Body of pancreas (tissue), 4 donors: ENCODE results near the gene RAB17.

Experiments used
- POLR2A ChIP-seq, 3 donors: fragments of 450-650 bp; IDR thresholded peaks; one replicate each; pipeline ENCODE4 v1.6.1; 2016; ENCODE audit warnings: antibody characterized with exemption in 3 of 3, mild to moderate bottlenecking in 2 of 3
- TF ChIP-seq, protein P1 (sequence below), 7 experiments: fragments of 450-650 bp in 4 of 7; fragments of 200-600 bp in 3 of 7; sonication (generic) in 3 of 7; IDR thresholded peaks; one replicate each; pipeline ENCODE4 v1.5.1; 2016 to 2019; ENCODE audit warnings: antibody characterized with exemption in 7 of 7

DNA sequence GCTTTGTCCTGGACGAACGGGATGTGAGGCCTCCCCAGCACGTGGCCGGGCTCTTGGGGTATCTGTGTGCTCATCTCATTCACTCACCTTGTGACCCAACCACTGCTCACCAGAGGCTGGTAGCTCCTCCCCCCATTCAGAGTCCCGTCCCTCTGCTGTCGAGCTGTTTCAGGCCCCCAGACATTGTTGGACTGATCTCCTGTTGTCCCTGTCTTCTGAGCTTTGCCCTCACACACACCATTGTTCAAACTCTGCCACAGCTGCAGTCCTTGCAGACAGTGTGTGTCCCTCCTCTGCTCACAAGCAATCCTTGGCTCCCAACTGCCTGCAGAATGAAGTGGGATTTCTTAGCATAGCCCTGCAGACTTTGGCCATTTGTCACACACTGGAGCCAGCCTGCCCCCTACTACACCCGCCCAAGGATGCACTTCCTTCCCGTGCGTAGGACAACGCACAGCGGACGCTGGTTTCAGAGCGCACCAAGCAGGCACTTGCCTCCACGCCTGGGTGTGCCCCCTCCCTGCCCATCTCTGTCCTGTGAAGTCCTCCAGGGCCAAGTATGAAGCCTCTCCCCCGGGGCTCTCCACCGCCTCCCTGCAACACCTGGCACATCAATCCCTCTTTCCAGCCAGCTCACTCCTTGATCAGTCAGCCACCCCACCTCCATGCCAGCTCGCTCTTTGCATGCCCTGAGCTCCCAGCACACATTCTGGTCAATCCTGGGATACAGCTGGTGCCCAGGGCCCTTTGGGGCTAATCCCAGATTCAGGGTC lies 40.7 kb downstream of the RAB17 start:
- TF ChIP-seq, protein P1, sequence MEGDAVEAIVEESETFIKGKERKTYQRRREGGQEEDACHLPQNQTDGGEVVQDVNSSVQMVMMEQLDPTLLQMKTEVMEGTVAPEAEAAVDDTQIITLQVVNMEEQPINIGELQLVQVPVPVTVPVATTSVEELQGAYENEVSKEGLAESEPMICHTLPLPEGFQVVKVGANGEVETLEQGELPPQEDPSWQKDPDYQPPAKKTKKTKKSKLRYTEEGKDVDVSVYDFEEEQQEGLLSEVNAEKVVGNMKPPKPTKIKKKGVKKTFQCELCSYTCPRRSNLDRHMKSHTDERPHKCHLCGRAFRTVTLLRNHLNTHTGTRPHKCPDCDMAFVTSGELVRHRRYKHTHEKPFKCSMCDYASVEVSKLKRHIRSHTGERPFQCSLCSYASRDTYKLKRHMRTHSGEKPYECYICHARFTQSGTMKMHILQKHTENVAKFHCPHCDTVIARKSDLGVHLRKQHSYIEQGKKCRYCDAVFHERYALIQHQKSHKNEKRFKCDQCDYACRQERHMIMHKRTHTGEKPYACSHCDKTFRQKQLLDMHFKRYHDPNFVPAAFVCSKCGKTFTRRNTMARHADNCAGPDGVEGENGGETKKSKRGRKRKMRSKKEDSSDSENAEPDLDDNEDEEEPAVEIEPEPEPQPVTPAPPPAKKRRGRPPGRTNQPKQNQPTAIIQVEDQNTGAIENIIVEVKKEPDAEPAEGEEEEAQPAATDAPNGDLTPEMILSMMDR (IDR thresholded peaks at IDR 0.05): no peak
- TF ChIP-seq POLR2A (IDR thresholded peaks at IDR 0.05): no peak
